Hippocampal formation (tissue), 2 donors: ENCODE measurements around the gene PARD6G.

ENCODE experiments used
- DNase-seq, 2 donors: peaks; one replicate each; lab custom pipeline; 2025; lab: John Stamatoyannopoulos, UW

Gene PARD6G

GRCh38 chr18:80147037-80147417 is 100.3 kb downstream of the PARD6G start:
- no peak for DNase-seq

GRCh38 chr18:80145196-80145804 is 102.0 kb downstream of the PARD6G start:
- DNase-seq = no peak

DNA sequence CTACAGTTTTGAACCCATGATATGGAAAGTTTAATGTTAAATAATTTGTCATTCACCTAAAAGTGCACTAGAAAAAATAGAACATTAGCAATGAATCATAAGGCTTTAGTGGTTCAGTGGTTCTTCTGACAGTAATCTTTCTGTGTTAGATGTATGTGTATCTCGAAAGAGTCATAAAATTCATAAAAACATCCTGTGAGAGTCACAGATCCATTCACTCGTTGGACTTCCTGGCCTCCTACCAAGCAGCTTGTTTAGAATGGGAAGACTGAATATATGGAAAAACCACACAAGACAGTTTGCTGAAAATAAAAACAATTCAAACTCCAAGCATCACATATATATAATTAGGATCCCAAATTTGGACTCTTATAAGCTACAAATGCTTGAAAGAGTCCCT is 103.4 kb downstream of the PARD6G start:
- DNase-seq = no peak

DNA sequence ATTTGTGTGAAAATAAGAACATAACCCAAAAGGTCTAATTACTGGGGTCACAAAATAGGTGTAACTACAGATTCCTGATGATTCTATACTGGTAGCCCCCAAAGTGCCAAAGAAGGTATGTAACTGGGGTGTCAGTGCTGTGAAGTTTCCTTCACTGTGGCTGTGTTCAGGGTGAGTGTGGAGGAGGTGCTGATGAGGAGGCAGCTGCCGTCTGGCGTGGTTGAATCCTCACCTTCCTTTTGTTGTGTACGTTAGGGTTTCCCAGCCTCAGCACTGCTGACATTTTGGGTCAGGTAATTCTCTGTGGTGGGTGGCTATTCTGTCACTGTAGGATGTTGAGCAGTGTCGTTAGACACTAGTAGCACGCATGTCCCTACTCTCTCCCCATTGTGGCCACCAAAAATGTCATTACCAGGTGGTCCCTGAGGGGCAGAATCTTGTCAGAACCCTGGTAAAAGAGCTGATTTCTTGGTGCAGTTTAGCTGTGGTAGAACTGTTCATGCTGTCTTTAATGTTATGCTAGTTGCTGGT is 106.8 kb downstream of the PARD6G start:
- DNase-seq = no peak

GRCh38 chr18:80137976-80138375 is 109.3 kb downstream of the PARD6G start:
- DNase-seq = no peak

DNA sequence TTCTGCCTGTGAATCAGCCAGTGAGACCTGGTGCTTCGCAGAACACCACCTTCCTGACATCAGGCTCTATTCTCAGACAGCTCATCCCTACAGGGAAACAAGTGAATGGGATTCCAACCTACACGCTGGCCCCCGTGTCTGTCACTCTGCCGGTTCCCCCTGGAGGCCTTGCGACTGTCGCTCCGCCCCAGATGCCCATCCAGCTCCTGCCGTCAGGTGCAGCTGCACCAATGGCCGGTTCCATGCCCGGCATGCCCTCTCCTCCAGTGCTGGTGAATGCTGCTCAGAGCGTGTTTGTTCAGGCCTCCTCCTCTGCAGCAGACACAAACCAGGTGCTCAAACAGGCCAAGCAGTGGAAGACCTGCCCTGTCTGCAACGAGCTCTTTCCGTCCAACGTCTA is 110.2 kb downstream of the PARD6G start:
- no peak for DNase-seq

DNA sequence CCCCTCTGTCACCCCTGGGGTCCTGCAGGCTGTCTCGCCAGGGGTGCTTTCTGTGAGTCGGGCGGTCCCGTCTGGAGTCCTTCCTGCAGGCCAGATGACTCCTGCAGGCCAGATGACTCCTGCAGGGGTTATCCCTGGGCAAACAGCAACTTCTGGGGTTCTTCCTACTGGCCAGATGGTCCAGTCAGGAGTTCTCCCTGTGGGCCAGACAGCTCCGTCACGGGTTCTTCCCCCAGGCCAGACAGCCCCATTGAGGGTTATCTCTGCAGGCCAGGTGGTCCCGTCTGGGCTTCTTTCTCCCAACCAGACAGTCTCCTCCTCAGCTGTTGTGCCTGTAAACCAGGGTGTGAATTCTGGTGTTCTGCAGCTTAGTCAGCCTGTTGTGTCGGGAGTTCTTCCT is 110.6 kb downstream of the PARD6G start:
- DNase-seq = no peak

- no peak for DNase-seq
Observed at GRCh38 chr18:80135136-80135535, 112.2 kb downstream of the PARD6G start.

DNA sequence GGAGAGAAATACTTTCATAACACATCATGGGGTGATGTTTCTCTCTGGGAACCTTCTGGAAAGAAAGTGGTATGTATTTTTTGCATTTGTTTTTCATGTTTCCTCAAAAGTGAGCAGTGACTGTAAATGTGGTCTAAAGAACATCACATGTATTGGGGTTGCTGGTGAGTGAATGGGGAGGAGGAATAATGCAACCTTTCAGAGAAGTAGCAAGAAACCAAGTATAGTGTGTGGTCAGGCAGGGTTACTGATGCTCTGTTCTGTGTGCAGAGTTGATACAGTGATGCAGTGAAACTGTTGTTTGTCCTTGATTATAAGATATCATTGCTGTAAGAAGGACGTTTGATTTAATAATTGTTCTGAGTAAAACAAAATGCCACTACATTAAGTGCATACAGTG is 114.2 kb downstream of the PARD6G start:
- no peak for DNase-seq

DNA sequence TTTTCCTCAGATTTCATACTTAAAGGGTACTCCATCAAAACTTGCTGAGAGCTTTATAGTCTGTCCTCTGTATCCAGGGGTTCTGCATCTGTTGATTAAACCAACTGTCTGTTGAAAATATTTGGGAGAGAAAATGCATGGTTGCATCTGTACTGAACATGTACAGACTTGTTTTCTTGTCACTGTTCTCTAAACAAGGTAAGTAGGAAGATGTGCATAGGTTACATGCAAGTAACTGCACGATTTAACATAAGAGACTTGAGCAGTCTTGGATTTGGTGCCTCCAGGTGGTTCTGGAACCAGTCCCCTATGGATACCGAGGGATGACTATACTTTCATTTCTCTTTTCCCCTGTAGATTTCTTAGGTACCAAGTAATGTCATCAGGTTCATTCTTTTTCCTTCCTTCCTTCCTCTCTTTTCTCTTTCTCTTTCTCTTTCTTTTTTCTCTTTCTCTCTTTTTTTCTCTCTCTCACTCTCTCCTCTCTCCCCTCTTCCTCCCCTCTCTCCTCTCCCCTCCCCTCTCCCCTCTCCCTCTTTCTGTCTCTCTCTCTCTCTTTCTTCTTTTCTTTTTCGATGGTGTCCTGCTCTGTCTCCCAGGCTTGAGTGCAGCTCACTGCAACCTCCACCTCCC is 115.0 kb downstream of the PARD6G start:
- no peak for DNase-seq

- no peak for DNase-seq
Observed at GRCh38 chr18:80130555-80130954, 116.8 kb downstream of the PARD6G start.

DNA sequence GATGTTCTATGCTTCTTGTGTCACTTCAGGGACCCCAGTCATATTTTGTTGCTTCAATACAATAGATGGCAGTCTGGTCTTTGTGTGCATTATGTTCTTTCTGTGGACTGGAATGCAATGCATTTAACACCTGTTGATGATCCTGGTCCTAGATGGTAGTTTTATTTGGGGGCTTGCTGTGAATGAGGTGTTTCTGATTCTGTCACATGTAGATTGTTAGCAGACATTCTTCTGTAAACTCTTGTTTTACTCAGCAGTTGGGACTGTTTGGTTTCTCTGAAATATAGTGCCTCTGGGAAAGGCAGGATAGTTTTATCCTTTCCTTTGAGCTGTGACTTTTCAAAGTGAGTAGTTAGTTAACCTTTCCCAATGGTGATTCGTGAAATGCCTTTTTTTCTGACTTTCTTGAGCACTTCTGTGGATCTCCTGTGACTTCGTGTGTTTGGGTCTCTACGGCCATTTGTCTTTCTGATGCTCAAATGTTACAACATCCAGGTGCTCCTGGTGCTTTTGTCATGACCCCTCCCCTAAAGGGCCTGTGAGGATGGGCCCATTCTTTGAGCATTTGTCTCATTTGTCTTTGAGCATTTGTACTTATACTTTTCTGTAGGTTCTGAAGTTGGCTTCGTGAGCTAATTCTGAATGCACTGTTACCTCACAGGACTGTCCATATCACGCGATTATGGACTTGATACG is 117.5 kb downstream of the PARD6G start:
- no peak for DNase-seq

DNA sequence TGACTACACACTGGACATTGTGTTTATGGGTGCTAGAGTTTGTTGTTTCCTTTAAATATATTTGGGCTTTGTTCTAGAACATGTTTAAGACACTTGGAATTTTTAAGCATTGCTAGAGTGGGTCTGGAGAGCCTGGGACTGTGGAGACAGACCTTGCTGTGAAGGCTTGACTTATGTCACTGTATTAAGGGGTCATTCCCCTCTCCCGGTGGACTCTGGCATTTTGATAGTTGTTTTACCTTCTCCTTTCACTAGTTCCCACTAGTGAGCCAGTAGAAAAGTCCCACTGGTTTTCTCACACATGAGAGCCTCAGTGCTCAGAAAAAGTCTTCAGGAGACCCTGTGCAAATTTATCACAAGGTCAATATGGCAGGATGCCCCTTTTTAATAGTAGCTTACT is 119.7 kb downstream of the PARD6G start:
- no peak for DNase-seq

GRCh38 chr18:80126797-80127196 is 120.5 kb downstream of the PARD6G start:
- DNase-seq = no peak

DNA sequence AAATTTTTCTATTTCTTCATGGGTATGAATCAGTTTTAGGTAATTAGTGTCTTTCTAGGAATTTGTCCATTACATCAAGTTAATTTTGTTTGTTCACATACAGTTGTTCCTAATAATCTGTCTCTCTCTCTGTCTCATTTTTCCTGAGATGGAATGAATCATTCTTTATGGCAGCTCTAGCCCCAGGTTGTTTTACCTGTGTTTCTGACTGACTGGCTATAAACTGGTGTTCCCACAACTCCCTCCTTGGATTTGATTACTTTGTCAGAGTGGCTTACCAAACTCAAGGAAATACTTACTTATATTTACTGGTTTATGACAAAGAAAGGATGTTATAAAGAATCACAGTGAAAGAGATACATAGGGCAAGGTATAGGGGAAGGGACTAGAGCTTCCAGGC is 123.2 kb downstream of the PARD6G start:
- DNase-seq = no peak

DNA sequence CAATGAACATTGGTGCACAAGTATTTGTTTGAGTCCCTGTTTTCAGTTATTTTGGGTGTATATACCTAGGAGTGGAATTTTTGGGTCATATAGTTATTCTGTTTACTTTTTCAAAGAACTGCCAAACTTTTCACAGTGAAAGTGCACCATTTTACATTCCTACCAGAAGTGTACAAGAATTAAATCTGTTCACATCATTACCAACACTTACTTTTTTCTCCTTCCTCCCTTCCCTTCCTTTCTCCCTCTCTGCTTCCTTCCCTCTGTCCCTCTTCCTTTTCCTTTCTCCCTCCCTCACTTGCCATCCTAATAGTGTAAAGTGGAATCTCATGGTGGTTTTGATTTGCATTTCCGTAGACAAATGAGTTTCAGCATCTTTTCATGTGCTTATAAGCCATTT is 126.4 kb downstream of the PARD6G start:
- no peak for DNase-seq

- DNase-seq = no peak
Observed at GRCh38 chr18:80119111-80119510, 128.2 kb downstream of the PARD6G start.

GRCh38 chr18:80115035-80115434 is 132.3 kb downstream of the PARD6G start:
- no peak for DNase-seq

DNA sequence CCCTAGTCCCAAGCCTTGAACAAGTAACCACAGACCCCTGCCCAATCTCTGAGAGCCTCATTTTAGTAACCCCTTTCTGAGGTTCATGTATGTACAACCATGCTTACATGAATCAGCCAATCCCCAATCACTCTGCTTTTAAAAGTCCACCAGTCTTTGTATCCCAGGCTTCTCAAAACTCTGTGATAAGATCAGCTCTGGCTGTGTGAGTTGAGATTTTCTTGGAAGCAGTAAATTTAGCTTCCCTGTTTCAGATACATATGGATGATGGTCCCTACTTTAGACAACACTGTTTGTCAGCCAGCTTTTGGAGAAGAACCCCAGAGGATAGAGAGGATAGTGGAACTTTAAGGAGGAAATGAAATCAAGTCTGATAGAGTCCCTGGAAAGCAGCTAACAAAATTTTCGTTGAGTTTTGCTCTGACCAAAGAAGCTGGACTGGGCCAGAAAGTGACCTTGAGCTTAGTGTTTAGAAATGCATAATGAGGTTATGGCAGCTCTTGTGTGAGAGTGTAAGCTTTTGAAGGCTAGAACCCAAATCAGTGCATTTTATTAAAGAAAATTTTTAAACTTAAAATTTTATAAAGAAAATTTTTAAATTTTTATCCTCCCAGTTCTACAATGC is 134.6 kb downstream of the PARD6G start:
- no peak for DNase-seq

GRCh38 chr18:80109676-80110078 is 137.6 kb downstream of the PARD6G start:
- no peak for DNase-seq

GRCh38 chr18:80108739-80109675 is 138.3 kb downstream of the PARD6G start, which contains the start of gene ADNP2:
TSS of gene ADNP2 (plus strand) at chr18:80109262. CDS start at chr18:80117543, 8,281 bp downstream.
- peak; percentile 71 to 80 for DNase-seq
